ENCODE results near the gene MBD5. TPM values are rescaled to one million over a fixed set of nuclear protein-coding genes. Genes with fewer than 3 reads are reported as not detected.
A peak's percentile ranks its signal among the peaks of the same experiment; 100 is the strongest.

MBD5 gene
- total RNA-seq, 1 experiment from 2014 or later: 33.9 TPM

- no peak overlapping the region for H3K4me3 Mint-ChIP-seq (ENCODE audit: unreplicated experiment)
Observed at GRCh38 chr2:148507970-148508369, 487.1 kb downstream of the MBD5 start.

GRCh38 chr2:148508878-148509287, 488.0 kb downstream of the MBD5 start:
- intact Hi-C loops (cut with micrococcal nuclease): loop anchor here (1.0 to 10.0 kb wide), 5 partner anchors 204 to 572 kb away; no protein-coding TSS in a partner anchor
- CTCF ChIA-PET: interaction anchor here (0.6 to 2.5 kb wide), 53 partner anchors 8 to 1462 kb away, joined by 3 to 27 read pairs (median 4); partner anchors contain the start of genes MBD5 and ORC4
- Mint-ChIP-seq H3K27ac (ENCODE audit: low read depth, unreplicated experiment) (peak overlapping the region; percentile 36), H3K27me3 (ENCODE audit: insufficient read depth, unreplicated experiment) (no peaks in the 10 kb centered on the region), H3K4me3 (ENCODE audit: unreplicated experiment) (peak overlapping the region; percentile 67), H3K4me1 (ENCODE audit: insufficient read depth, unreplicated experiment) (peaks cover 8% of the 10 kb centered on the region), H3K36me3 (ENCODE audit: insufficient read depth, unreplicated experiment) (peaks cover 10% of the 10 kb centered on the region), H3K9me3 (ENCODE audit: unreplicated experiment) (no peaks in the 10 kb centered on the region)
- POLR2A ChIA-PET: interaction anchor here (0.6 to 1.9 kb wide), 10 partner anchors 11 to 571 kb away, joined by 3 to 8 read pairs (median 4); partner anchors contain the start of genes MBD5 and ORC4
- no TSS peak for BruUV-seq (replicated peaks)
- DNase-seq (ENCODE audit: unreplicated experiment): no peak
- TF ChIP-seq, protein P1, sequence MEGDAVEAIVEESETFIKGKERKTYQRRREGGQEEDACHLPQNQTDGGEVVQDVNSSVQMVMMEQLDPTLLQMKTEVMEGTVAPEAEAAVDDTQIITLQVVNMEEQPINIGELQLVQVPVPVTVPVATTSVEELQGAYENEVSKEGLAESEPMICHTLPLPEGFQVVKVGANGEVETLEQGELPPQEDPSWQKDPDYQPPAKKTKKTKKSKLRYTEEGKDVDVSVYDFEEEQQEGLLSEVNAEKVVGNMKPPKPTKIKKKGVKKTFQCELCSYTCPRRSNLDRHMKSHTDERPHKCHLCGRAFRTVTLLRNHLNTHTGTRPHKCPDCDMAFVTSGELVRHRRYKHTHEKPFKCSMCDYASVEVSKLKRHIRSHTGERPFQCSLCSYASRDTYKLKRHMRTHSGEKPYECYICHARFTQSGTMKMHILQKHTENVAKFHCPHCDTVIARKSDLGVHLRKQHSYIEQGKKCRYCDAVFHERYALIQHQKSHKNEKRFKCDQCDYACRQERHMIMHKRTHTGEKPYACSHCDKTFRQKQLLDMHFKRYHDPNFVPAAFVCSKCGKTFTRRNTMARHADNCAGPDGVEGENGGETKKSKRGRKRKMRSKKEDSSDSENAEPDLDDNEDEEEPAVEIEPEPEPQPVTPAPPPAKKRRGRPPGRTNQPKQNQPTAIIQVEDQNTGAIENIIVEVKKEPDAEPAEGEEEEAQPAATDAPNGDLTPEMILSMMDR (IDR thresholded peaks at IDR 0.05; ENCODE audit: unreplicated experiment): no peak

More at GRCh38 chr2:148507970-148508369, 487.1 kb downstream of the MBD5 start:
- intact Hi-C loops (cut with micrococcal nuclease): loop anchor here (10.0 kb wide), 2 partner anchors 203 to 293 kb away; no protein-coding TSS in a partner anchor
- CTCF ChIA-PET: interaction anchor here (0.6 to 2.5 kb wide), 15 partner anchors 7 to 559 kb away, joined by 3 to 14 read pairs (median 4); partner anchors contain the start of genes MBD5 and ORC4
- TF ChIP-seq, protein P1 (IDR thresholded peaks at IDR 0.05; ENCODE audit: unreplicated experiment): no peak
- Mint-ChIP-seq H3K4me1 (ENCODE audit: insufficient read depth, unreplicated experiment) (peaks cover 8% of the 10 kb centered on the region), H3K27ac (ENCODE audit: low read depth, unreplicated experiment) (no peak overlapping the region), H3K36me3 (ENCODE audit: insufficient read depth, unreplicated experiment) (peaks cover 5% of the 10 kb centered on the region), H3K27me3 (ENCODE audit: insufficient read depth, unreplicated experiment) (no peaks in the 10 kb centered on the region), H3K9me3 (ENCODE audit: unreplicated experiment) (no peaks in the 10 kb centered on the region)
- BruUV-seq (replicated peaks): no TSS peak
- no peak for DNase-seq (ENCODE audit: unreplicated experiment)
- POLR2A ChIA-PET: interaction anchor here (1.2 to 1.9 kb wide), 2 partner anchors 10 to 487 kb away, joined by 3 to 8 read pairs; partner anchors contain the start of genes MBD5 and ORC4

DNA sequence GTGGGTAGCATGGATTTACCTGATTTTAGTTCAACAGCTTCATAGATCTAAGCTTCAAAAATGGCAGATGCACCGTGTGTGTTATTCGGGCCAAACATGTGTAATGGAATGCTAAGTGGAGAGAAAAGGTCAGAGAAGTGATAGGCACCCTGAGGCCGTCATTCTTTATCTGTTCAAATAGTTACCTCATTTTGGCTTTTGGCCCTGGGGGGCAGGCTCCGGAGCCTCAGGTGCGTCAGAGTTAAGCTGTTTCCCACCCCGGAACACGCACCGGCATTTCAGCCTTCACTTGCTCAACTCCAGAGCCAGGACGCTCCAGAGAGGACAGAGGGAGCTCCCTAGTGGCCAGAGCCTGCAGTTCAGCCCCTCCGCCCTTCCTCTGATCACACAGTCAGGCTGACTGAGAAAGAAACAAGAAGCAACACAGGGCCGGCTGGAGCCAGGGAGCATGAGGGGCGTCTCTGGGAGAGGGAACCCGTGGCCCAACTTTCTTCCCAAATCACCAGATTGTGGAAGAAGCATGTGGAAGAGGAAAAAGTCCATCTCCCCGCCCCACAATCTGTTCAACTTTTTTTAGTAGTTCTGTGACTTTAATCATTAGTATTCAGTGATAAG, 488.5 kb downstream of the MBD5 start:
- POLR2A ChIA-PET: interaction anchor here (0.6 to 1.9 kb wide), 10 partner anchors 10 to 571 kb away, joined by 3 to 8 read pairs (median 3); partner anchors contain the start of genes MBD5 and ORC4
- Mint-ChIP-seq H3K36me3 (ENCODE audit: insufficient read depth, unreplicated experiment) (peaks cover 10% of the 10 kb centered on the region), H3K9me3 (ENCODE audit: unreplicated experiment) (no peaks in the 10 kb centered on the region), H3K4me3 (ENCODE audit: unreplicated experiment) (peak overlapping the region; percentile 67), H3K4me1 (ENCODE audit: insufficient read depth, unreplicated experiment) (peaks cover 8% of the 10 kb centered on the region), H3K27ac (ENCODE audit: low read depth, unreplicated experiment) (peak overlapping the region; percentile 36), H3K27me3 (ENCODE audit: insufficient read depth, unreplicated experiment) (no peaks in the 10 kb centered on the region)
- CTCF ChIA-PET: interaction anchor here (0.5 to 2.5 kb wide), 56 partner anchors 8 to 1462 kb away, joined by 3 to 27 read pairs (median 4); partner anchors contain the start of genes MBD5 and ORC4
- peak; percentile 88 for DNase-seq (ENCODE audit: unreplicated experiment)
- TF ChIP-seq, protein P1 (IDR thresholded peaks at IDR 0.05; ENCODE audit: unreplicated experiment): peak; percentile 93
- BruUV-seq (replicated peaks): no TSS peak
- intact Hi-C loops (cut with micrococcal nuclease): loop anchor here (1.0 to 10.0 kb wide), 5 partner anchors 205 to 572 kb away; no protein-coding TSS in a partner anchor

- Mint-ChIP-seq H3K4me3 (ENCODE audit: unreplicated experiment) (no peak overlapping the region), H3K27me3 (ENCODE audit: insufficient read depth, unreplicated experiment) (no peaks in the 10 kb centered on the region), H3K9me3 (ENCODE audit: unreplicated experiment) (no peaks in the 10 kb centered on the region), H3K4me1 (ENCODE audit: insufficient read depth, unreplicated experiment) (peaks cover 8% of the 10 kb centered on the region), H3K36me3 (ENCODE audit: insufficient read depth, unreplicated experiment) (peaks cover 10% of the 10 kb centered on the region), H3K27ac (ENCODE audit: low read depth, unreplicated experiment) (peak overlapping the region; percentile 32)
- intact Hi-C loops (cut with micrococcal nuclease): no loop called here
- ChIA-PET CTCF (interaction anchor here (1.0 kb wide), 1 partner anchor 569 kb away, joined by 3 read pairs; no protein-coding TSS in a partner anchor), POLR2A (no interaction called here)
- TF ChIP-seq, protein P1 (IDR thresholded peaks at IDR 0.05; ENCODE audit: unreplicated experiment): no peak
- no TSS peak for BruUV-seq (replicated peaks)
- no peak for DNase-seq (ENCODE audit: unreplicated experiment)
Observed at GRCh38 chr2:148511883-148512282, 491.0 kb downstream of the MBD5 start.

All from MCF 10A (cell line).